GM23248 (cell line): ENCODE results near the gene CPTP. TPM values are rescaled to one million over a fixed set of nuclear protein-coding genes. Genes with fewer than 3 reads are reported as not detected.

Source experiments
- DNase-seq: peaks from one replicate; pipeline ENCODE4 v3.0.0-alpha.2; 2015
- H2AFZ ChIP-seq: fragments of 200-600 bp; sonication (generic); 2 replicates; pipeline ENCODE4 v1.6.1; 2016; ENCODE audit warnings: antibody characterized with exemption
- H3F3A ChIP-seq: fragments of 200-600 bp; sonication (generic); 2 replicates; pipeline ENCODE4 v1.6.1; 2016; ENCODE audit warnings: mild to moderate bottlenecking, antibody characterized with exemption, mixed run types; ENCODE audit not compliant: insufficient read depth
- H3K27ac ChIP-seq: fragments of 200-600 bp; sonication (generic); 2 replicates; pipeline ENCODE4 v1.5.1; 2016; ENCODE audit warnings: mild to moderate bottlenecking
- H3K27me3 ChIP-seq: fragments of 200-600 bp; sonication (generic); replicated peaks from 2 replicates; pipeline ENCODE4 v1.6.1; 2016; ENCODE audit warnings: mild to moderate bottlenecking; ENCODE audit not compliant: insufficient read depth
- H3K36me3 ChIP-seq: fragments of 200-600 bp; sonication (generic); 2 replicates; pipeline ENCODE4 v1.6.1; 2016; ENCODE audit warnings: low read depth, mild to moderate bottlenecking
- H3K4me1 ChIP-seq: fragments of 200-600 bp; sonication (generic); 2 replicates; pipeline ENCODE4 v1.6.1; 2016; ENCODE audit warnings: mild to moderate bottlenecking; ENCODE audit not compliant: insufficient read depth
- H3K4me2 ChIP-seq: fragments of 200-600 bp; sonication (generic); one replicate; pipeline ENCODE4 v1.6.1; 2016; ENCODE audit warnings: mild to moderate bottlenecking; ENCODE audit not compliant: unreplicated experiment
- H3K4me3 ChIP-seq: fragments of 200-600 bp; sonication (generic); 2 replicates; pipeline ENCODE4 v1.5.1; 2016; ENCODE audit warnings: mild to moderate bottlenecking
- H3K79me2 ChIP-seq: fragments of 200-600 bp; sonication (generic); 2 replicates; pipeline ENCODE4 v1.6.1; 2016; ENCODE audit warnings: mild to moderate bottlenecking; ENCODE audit not compliant: insufficient read depth
- H3K9ac ChIP-seq: fragments of 200-600 bp; sonication (generic); 2 replicates; pipeline ENCODE4 v1.6.1; 2016; ENCODE audit warnings: mild to moderate bottlenecking
- H3K9me2 ChIP-seq: fragments of 200-600 bp; sonication (generic); 2 replicates; pipeline ENCODE4 v1.6.1; 2016; ENCODE audit warnings: mixed run types, mild to moderate bottlenecking, moderate library complexity; ENCODE audit not compliant: insufficient read depth
- H3K9me3 ChIP-seq: fragments of 200-600 bp; sonication (generic); one replicate; pipeline ENCODE4 v1.6.1; 2017; ENCODE audit warnings: low read depth
- H4K20me1 ChIP-seq: fragments of 200-600 bp; sonication (generic); 2 replicates; pipeline ENCODE4 v1.6.0; 2016; ENCODE audit not compliant: insufficient read depth
- EZH2 ChIP-seq: fragments of 200-600 bp; sonication (generic); IDR thresholded peaks from 2 replicates; pipeline ENCODE4 v1.6.1; 2018; ENCODE audit warnings: antibody characterized with exemption, mild to moderate bottlenecking; ENCODE audit not compliant: insufficient read depth, poor library complexity, severe bottlenecking
- EZH2phosphoT487 ChIP-seq: fragments of 200-600 bp; sonication (generic); IDR thresholded peaks from 2 replicates; pipeline ENCODE4 v1.6.1; 2018; ENCODE audit warnings: antibody characterized with exemption, moderate library complexity, mild to moderate bottlenecking, low read depth; ENCODE audit not compliant: insufficient read depth
- WGBS, 2 experiments: methylation state at CpG; one replicate each; pipeline ENCODE4 v1.1.6; 2015 to 2017; ENCODE audit warnings: low lambda C conversion rate in 2 of 2, low coverage in 1 of 2; ENCODE audit errors: missing lambda C conversion rate in 2 of 2; 5-methylcytosine and 5-hydroxymethylcytosine counted together
- in situ Hi-C: fragments of 300-500 bp; cut with MboI; formaldehyde crosslinking; loops from 2 replicates; pipeline ENCODE4 v1.15.0; 2020
- polyA plus RNA-seq: library from polyadenylated mRNA; unstranded; fragments of >200 nt; fragmentation: Nextera tagmentation; extraction: Ambion mirVana; gene quantifications from 2 replicates; pipeline ENCODE4 v1.2.1, GENCODE V29; 2016
- total RNA-seq: library from RNA; depleted of rRNA; stranded (reverse); fragments of >200 nt; shearing (Covaris generic); gene quantifications from 2 replicates; pipeline ENCODE4 v1.2.3, GENCODE V29; 2014

The CPTP gene
- total and polyA plus RNA-seq, 2 experiments from 2014 or later: 28.0 to 30.5 TPM

- Histone ChIP-seq H3K79me2 (peaks cover 69% of the 10 kb centered on the region), H3K4me1 (peaks cover 24% of the 10 kb centered on the region), H4K20me1 (no peaks in the 10 kb centered on the region; the same call in 1 of the 2 replicates), H3K4me2 (no peak overlapping the region), H3K27ac (0 out of 2 replicates have a peak overlapping the region, but pooled peaks have one; percentile 15), H3K9me2 (no peaks in the 10 kb centered on the region), H3K9me3 (no peaks in the 10 kb centered on the region), H3K36me3 (peaks cover 6% of the 10 kb centered on the region; the same call in 1 of the 2 replicates), H3K9ac (peak overlapping the region; percentile 96), H3F3A (peaks cover 36% of the 10 kb centered on the region), H3K4me3 (peak overlapping the region; percentile 94; the same call in 1 of the 2 replicates), H2AFZ (no peak overlapping the region), H3K27me3 (no peaks in the 10 kb centered on the region)
- TF ChIP-seq EZH2: no peak
- TF ChIP-seq EZH2phosphoT487: no peak
- 80 to 82% methylated on average over 77 to 110 of the region's 116 CpGs for WGBS, 2 experiments
- in situ Hi-C loops: no loop called here
- DNase-seq: no peak
Measured at GRCh38 chr1:1354271-1355247, 30.0 kb downstream of the CPTP start.

- H4K20me1 ChIP-seq: no peaks in the 10 kb centered on the region; the same call in 1 of the 2 replicates
- H3K36me3 ChIP-seq: peaks cover 6% of the 10 kb centered on the region; the same call in 1 of the 2 replicates
- peaks cover 30% of the 10 kb centered on the region for H3K4me1 ChIP-seq
- 0 out of 2 replicates have a peak overlapping the region, but pooled peaks have one; percentile 20 for H3K27ac ChIP-seq
- 11 to 12% methylated on average over 28 to 45 of the region's 52 CpGs for WGBS, 2 experiments
- no peaks in the 10 kb centered on the region for H3K9me3 ChIP-seq
- DNase-seq: peak; percentile 77
- H3K9ac ChIP-seq: peak overlapping the region; percentile 96
- no peaks in the 10 kb centered on the region for H3K27me3 ChIP-seq
- peak overlapping the region; percentile 94 for H3K4me3 ChIP-seq
- TF ChIP-seq EZH2: no peak
- TF ChIP-seq EZH2phosphoT487: no peak
- in situ Hi-C loops: no loop called here
- H3F3A ChIP-seq: peaks cover 36% of the 10 kb centered on the region
- peak overlapping the region; percentile 80 for H3K4me2 ChIP-seq
- H2AFZ ChIP-seq: no peak overlapping the region
- H3K79me2 ChIP-seq: peaks cover 69% of the 10 kb centered on the region
- no peaks in the 10 kb centered on the region for H3K9me2 ChIP-seq
Measured at GRCh38 chr1:1355416-1355815, 30.8 kb downstream of the CPTP start.

GRCh38 chr1:1356166-1356795 lies 31.7 kb downstream of the CPTP start:
- Histone ChIP-seq H3K4me3 (peak overlapping the region; percentile 94), H3K4me1 (peaks cover 37% of the 10 kb centered on the region), H3K27ac (peak overlapping the region; percentile 20; the same call in 1 of the 2 replicates), H2AFZ (no peak overlapping the region), H3K79me2 (peaks cover 75% of the 10 kb centered on the region), H3K4me2 (peak overlapping the region; percentile 80), H4K20me1 (no peaks in the 10 kb centered on the region; the same call in 1 of the 2 replicates), H3K27me3 (no peaks in the 10 kb centered on the region), H3K9me3 (no peaks in the 10 kb centered on the region), H3F3A (peaks cover 42% of the 10 kb centered on the region), H3K36me3 (peaks cover 6% of the 10 kb centered on the region; the same call in 1 of the 2 replicates), H3K9ac (peak overlapping the region; percentile 96), H3K9me2 (no peaks in the 10 kb centered on the region)
- in situ Hi-C loops: no loop called here
- no peak for DNase-seq
- WGBS, 2 experiments: 17% methylated on average over 8 of the region's 8 CpGs; no CpG with 5 or more reads in 1 of the 2 experiments
- TF ChIP-seq EZH2: no peak
- TF ChIP-seq EZH2phosphoT487: no peak

- Histone ChIP-seq H3K9me2 (no peaks in the 10 kb centered on the region), H3K4me1 (peaks cover 43% of the 10 kb centered on the region), H3K4me2 (peak overlapping the region; percentile 80), H3K79me2 (peaks cover 74% of the 10 kb centered on the region), H2AFZ (no peak overlapping the region), H3F3A (peaks cover 47% of the 10 kb centered on the region), H3K27ac (peak overlapping the region; percentile 99), H3K9me3 (no peaks in the 10 kb centered on the region), H3K36me3 (peaks cover 6% of the 10 kb centered on the region; the same call in 1 of the 2 replicates), H3K9ac (peak overlapping the region; percentile 96), H3K4me3 (peak overlapping the region; percentile 94), H3K27me3 (no peaks in the 10 kb centered on the region), H4K20me1 (no peaks in the 10 kb centered on the region; the same call in 1 of the 2 replicates)
- 5 to 8% methylated on average over 17 to 26 of the region's 26 CpGs for WGBS, 2 experiments
- peak; percentile 61 for DNase-seq
- TF ChIP-seq EZH2 (no peak), EZH2phosphoT487 (no peak)
- in situ Hi-C loops: no loop called here
Measured at GRCh38 chr1:1356796-1357401, 32.3 kb downstream of the CPTP start.
